HG03280 (cell line): Measurements from ENCODE around the gene BLTP3A.

ENCODE experiments used
- ATAC-seq: cut with Tn5 transposase; IDR thresholded peaks from one replicate; pipeline ENCODE4 v1.9.1; 2021; ENCODE audit warnings: mild to moderate bottlenecking, moderate library complexity; ENCODE audit not compliant: unreplicated experiment

Gene BLTP3A

GRCh38 chr6:34832942-34833341, 41.1 kb downstream of the BLTP3A start:
- no peak for ATAC-seq

- no peak for ATAC-seq
Measured at GRCh38 chr6:34834789-34835518, 43.1 kb downstream of the BLTP3A start.

- ATAC-seq, result no peak
Measured at GRCh38 chr6:34836008-34836407, 44.1 kb downstream of the BLTP3A start.

- no peak for ATAC-seq
Measured at GRCh38 chr6:34836451-34836850, 44.6 kb downstream of the BLTP3A start.

- no peak for ATAC-seq
Measured at GRCh38 chr6:34837528-34837927, 45.6 kb downstream of the BLTP3A start.

GRCh38 chr6:34839666-34840352, 47.9 kb downstream of the BLTP3A start:
- ATAC-seq, result no peak
